ENCODE measurements around the gene NEU3. TPM values are rescaled to one million over a fixed set of nuclear protein-coding genes. Genes with fewer than 3 reads are reported as not detected.

The NEU3 gene
- total and polyA plus RNA-seq, 2 of the 4 experiments (the other 2 are of a cell fraction) = 5.5 to 10.6 TPM

DNA sequence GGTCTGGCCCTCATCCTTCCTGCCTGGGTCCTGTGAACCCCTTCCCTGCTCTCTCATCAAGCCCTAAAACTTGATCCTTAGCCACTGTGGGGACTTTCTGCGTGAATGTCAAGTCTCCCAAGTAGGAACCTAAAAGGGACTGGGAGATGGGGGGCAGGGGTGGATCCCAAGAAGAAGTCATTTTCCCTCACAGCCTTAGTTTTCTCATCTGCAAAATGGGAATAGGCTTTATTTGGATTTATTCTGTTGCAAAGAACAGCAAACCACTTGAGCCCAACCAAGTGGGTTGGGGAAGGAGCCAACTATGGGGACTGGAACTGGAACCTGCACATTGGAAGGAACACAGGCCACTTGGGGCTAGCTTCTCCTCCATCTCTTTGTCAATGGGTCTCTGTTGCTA is 36.8 kb downstream of the NEU3 start:
- Histone ChIP-seq H2AFZ (replicated peaks; ENCODE audit: low read length, poor library complexity) (no peak overlapping the region), H3K4me1 (ENCODE audit: control insufficient read depth, insufficient read depth, low read length) (peaks cover 3% of the 10 kb centered on the region; the same call in 1 of the 2 replicates), H3K27me3 (ENCODE audit: control insufficient read depth, insufficient read depth, low read length) (peaks cover 12% of the 10 kb centered on the region), H4K5ac (ENCODE audit: low read depth, low read length) (no peak overlapping the region), H3K79me1 (ENCODE audit: low read depth in 1 of 2, low read length in 2 of 2) (no peaks in the 10 kb centered on the region), H3K4me2 (ENCODE audit: low read depth, low read length) (no peak overlapping the region), H2BK120ac (ENCODE audit: low read depth, low read length) (no peak overlapping the region), H2BK15ac (ENCODE audit: low read depth, low read length) (no peak overlapping the region), H3K9me1 (ENCODE audit: insufficient read depth, low read length) (no peaks in the 10 kb centered on the region), H3K14ac (replicated peaks; ENCODE audit: low read depth, low read length) (no peak overlapping the region), H3K9ac (ENCODE audit: low read depth, low read length) (no peak overlapping the region), H4K91ac (ENCODE audit: insufficient read depth, low read depth, low read length) (no peak overlapping the region), H4K20me1 (ENCODE audit: insufficient read depth, low read length) (no peaks in the 10 kb centered on the region), H3K4me3 (ENCODE audit: insufficient read depth, low read depth, low read length) (no peak overlapping the region), H3K27ac (ENCODE audit: insufficient read depth, low read length) (no peak overlapping the region), H2BK20ac (ENCODE audit: low read depth, low read length) (no peak overlapping the region), H3K9me3 (ENCODE audit: control insufficient read depth, insufficient read depth, low read length) (no peaks in the 10 kb centered on the region), H3K56ac (ENCODE audit: extremely low read depth, insufficient read depth, low read length) (no peak overlapping the region), H3K36me3 (ENCODE audit: control insufficient read depth, insufficient read depth, low read length) (no peaks in the 10 kb centered on the region), H2AK5ac (ENCODE audit: low read depth, low read length) (no peak overlapping the region), H4K8ac (ENCODE audit: low read depth in 2 of 2, low read length in 2 of 2) (no peak overlapping the region), H3K23ac (ENCODE audit: low read depth, low read length) (no peak overlapping the region), H2BK5ac (ENCODE audit: low read depth, low read length, poor library complexity, severe bottlenecking) (no peak overlapping the region), H3K4ac (ENCODE audit: low read depth, low read length) (no peak overlapping the region), H2AK9ac (replicated peaks; ENCODE audit: low read depth, low read length, poor library complexity) (no peak overlapping the region), H3K18ac (ENCODE audit: low read depth, low read length) (no peak overlapping the region)
- no peak for ATAC-seq (ENCODE audit: low read depth)
- intact Hi-C loops (cut with micrococcal nuclease) = no loop called here
- no TSS peak for BruUV-seq (replicated peaks)
- no peak for DNase-seq
- in situ Hi-C loops (cut with MboI; ENCODE audit: low sequenced_read_pairs) = no loop called here
- ChIA-PET POLR2A (ENCODE audit: unreplicated experiment) (no interaction called here), CTCF (interaction anchor here (1.5 kb wide), 1 partner anchor 223 kb away, joined by 4 read pairs; no protein-coding TSS in a partner anchor)
- TF ChIP-seq CHD1 (IDR thresholded peaks at IDR 0.05; ENCODE audit: low read depth, low read length) = no peak
- no peak for TF ChIP-seq NFE2L2 (IDR thresholded peaks at IDR 0.05; ENCODE audit: low read depth, low read length)
- no peak for TF ChIP-seq MAFK (IDR thresholded peaks at IDR 0.05; ENCODE audit: low read depth, low read length)
- no peak for TF ChIP-seq RCOR1 (IDR thresholded peaks at IDR 0.05; ENCODE audit: insufficient replicate concordance, low read length)
- dilution Hi-C loops (cut with HindIII; ENCODE audit: low sequenced_read_pairs, unreplicated experiment) = no loop called here
- no CpG with 5 or more reads among the region's 1 CpG for WGBS, 2 experiments (ENCODE audit: extremely low coverage in 2 of 2, insufficient read length in 1 of 2)
